Neuronal stem cell (in vitro differentiated cells): ENCODE data around the gene NRDE2.

ENCODE experiments used
- DNase-seq: peaks from one replicate; pipeline ENCODE4 v3.0.0-alpha.2; 2013; ENCODE audit warnings: low spot score
- H2AFZ ChIP-seq: one replicate; pipeline ENCODE4 v1.6.1; 2013; ENCODE audit warnings: mild to moderate bottlenecking, low read length, inconsistent platforms
- H2AK5ac ChIP-seq: 2 replicates; pipeline ENCODE4 v1.6.1; 2013; ENCODE audit warnings: low read depth, mild to moderate bottlenecking, inconsistent platforms, low read length, moderate library complexity, mixed read lengths
- H2BK120ac ChIP-seq: 2 replicates; pipeline ENCODE4 v1.6.1; 2013; ENCODE audit warnings: low read depth, mild to moderate bottlenecking, inconsistent platforms, low read length, moderate library complexity, mixed read lengths
- H2BK12ac ChIP-seq: one replicate; pipeline ENCODE4 v1.6.1; 2013; ENCODE audit warnings: low read length, inconsistent platforms
- H2BK15ac ChIP-seq: 2 replicates; pipeline ENCODE4 v1.6.1; 2013; ENCODE audit warnings: mild to moderate bottlenecking, low read length, inconsistent platforms, mixed read lengths
- H2BK5ac ChIP-seq: one replicate; pipeline ENCODE4 v1.6.1; 2013; ENCODE audit warnings: inconsistent platforms, mild to moderate bottlenecking, low read length, moderate library complexity
- H3K14ac ChIP-seq: one replicate; pipeline ENCODE4 v1.6.1; 2013; ENCODE audit warnings: low read length, inconsistent platforms
- H3K18ac ChIP-seq: 2 replicates; pipeline ENCODE4 v1.6.1; 2013; ENCODE audit warnings: low read length, inconsistent platforms
- H3K23ac ChIP-seq: 2 replicates; pipeline ENCODE4 v1.6.1; 2013; ENCODE audit warnings: low read depth, mild to moderate bottlenecking, mixed read lengths, low read length, inconsistent platforms; ENCODE audit not compliant: poor library complexity
- H3K27ac ChIP-seq: replicated peaks from 3 replicates; pipeline ENCODE4 v1.5.1; 2013; ENCODE audit warnings: low read length, inconsistent platforms
- H3K27me3 ChIP-seq, 3 experiments: 2 replicates each; pipeline ENCODE4 v1.6.1; 2013; ENCODE audit warnings: low read length in 3 of 3, mild to moderate bottlenecking in 2 of 3, inconsistent platforms in 1 of 3, low read depth in 1 of 3, mixed read lengths in 1 of 3, moderate library complexity in 1 of 3; ENCODE audit not compliant: control insufficient read depth in 3 of 3, insufficient read depth in 3 of 3
- H3K36me3 ChIP-seq, 2 donors: replicated peaks in 1 of 2; 2 replicates each; pipeline ENCODE4 v1.6.1; 2013; ENCODE audit warnings: low read length in 2 of 2; ENCODE audit not compliant: control insufficient read depth in 2 of 2, insufficient read depth in 2 of 2
- H3K4ac ChIP-seq: 2 replicates; pipeline ENCODE4 v1.6.1; 2013; ENCODE audit warnings: inconsistent platforms, mild to moderate bottlenecking, low read length, moderate library complexity
- H3K4me1 ChIP-seq, 2 donors: 1 replicate in 1 of 2; 2 replicates in 1 of 2; pipeline ENCODE4 v1.6.1; 2013; ENCODE audit warnings: low read length in 2 of 2, low read depth in 1 of 2; ENCODE audit not compliant: control insufficient read depth in 2 of 2, insufficient read depth in 1 of 2
- H3K4me2 ChIP-seq: one replicate; pipeline ENCODE4 v1.6.1; 2013; ENCODE audit warnings: mild to moderate bottlenecking, low read length, inconsistent platforms; ENCODE audit not compliant: insufficient read depth, poor library complexity, severe bottlenecking
- H3K4me3 ChIP-seq, 2 donors: 2 replicates each; pipeline ENCODE4 v1.5.1; 2013; ENCODE audit warnings: low read length in 2 of 2, mild to moderate bottlenecking in 2 of 2, inconsistent platforms in 1 of 2, moderate library complexity in 1 of 2
- H3K79me1 ChIP-seq: one replicate; pipeline ENCODE4 v1.6.1; 2013; ENCODE audit warnings: low read depth, mild to moderate bottlenecking, inconsistent platforms, low read length, moderate library complexity
- H3K9ac ChIP-seq: one replicate; pipeline ENCODE4 v1.6.1; 2013; ENCODE audit warnings: mild to moderate bottlenecking, low read depth, low read length, inconsistent platforms; ENCODE audit not compliant: poor library complexity
- H3K9me3 ChIP-seq, 2 donors: replicated peaks in 1 of 2; 2 replicates each; pipeline versions ENCODE3 to v1.6.1; 2013; ENCODE audit warnings: low read length in 2 of 2, mild to moderate bottlenecking in 2 of 2, inconsistent platforms in 1 of 2, low read depth in 1 of 2, mixed read lengths in 1 of 2, moderate library complexity in 1 of 2; ENCODE audit not compliant: control insufficient read depth in 2 of 2, insufficient read depth in 1 of 2
- H4K8ac ChIP-seq: one replicate; pipeline ENCODE4 v1.6.1; 2013; ENCODE audit warnings: low read depth, mild to moderate bottlenecking, inconsistent platforms, low read length, moderate library complexity
- H4K91ac ChIP-seq: one replicate; pipeline ENCODE4 v1.6.1; 2013; ENCODE audit warnings: low read length, low read depth, mild to moderate bottlenecking, inconsistent platforms; ENCODE audit not compliant: poor library complexity
- WGBS, 2 donors: extraction: QIAGEN DNeasy Blood & Tissue Kit; methylation state at CpG; one replicate each; pipeline ENCODE4 v1.1.7; 2013; ENCODE audit warnings: missing lambda C conversion rate in 2 of 2, mixed read lengths in 1 of 2; ENCODE audit not compliant: insufficient read length in 2 of 2, insufficient replicate concordance in 1 of 2; ENCODE audit errors: extremely low coverage in 2 of 2; 5-methylcytosine and 5-hydroxymethylcytosine counted together

The NRDE2 gene

GRCh38 chr14:90332271-90332584 is 487 bp upstream of the NRDE2 start:
- no peak overlapping the region for H2BK5ac ChIP-seq
- H3K9ac ChIP-seq = no peak overlapping the region
- H3K4me3 ChIP-seq = peak overlapping the region; percentile 55 to 64
- no peak overlapping the region for H3K18ac ChIP-seq
- no peak overlapping the region for H2BK120ac ChIP-seq
- no peaks in the 10 kb centered on the region for H3K9me3 ChIP-seq
- H3K23ac ChIP-seq = no peak overlapping the region
- no peak overlapping the region for H2AK5ac ChIP-seq
- no peak overlapping the region for H3K27ac ChIP-seq
- H3K36me3 ChIP-seq = peaks cover 0 to under 1% of the 10 kb centered on the region in 2 donors
- H4K8ac ChIP-seq = no peak overlapping the region
- no peak overlapping the region for H3K4ac ChIP-seq
- peaks cover 2 to 4% of the 10 kb centered on the region in 2 donors for H3K4me1 ChIP-seq
- peak overlapping the region; percentile 87 for H2AFZ ChIP-seq
- no peak for DNase-seq
- no CpG with 5 or more reads among the region's 6 CpGs for WGBS, 2 donors
- no peaks in the 10 kb centered on the region for H3K79me1 ChIP-seq
- H3K14ac ChIP-seq = no peak overlapping the region
- H2BK12ac ChIP-seq = no peak overlapping the region
- H2BK15ac ChIP-seq = no peak overlapping the region
- H4K91ac ChIP-seq = no peak overlapping the region
- H3K4me2 ChIP-seq = peak overlapping the region; percentile 39
- peaks cover 0 to 15% (median 4%) of the 10 kb centered on the region in 3 experiments for H3K27me3 ChIP-seq

GRCh38 chr14:90330203-90331196 is 1.2 kb downstream of the NRDE2 start:
- Histone ChIP-seq H3K4me2 (no peak overlapping the region), H4K91ac (no peak overlapping the region), H2BK12ac (no peak overlapping the region)

GRCh38 chr14:90321891-90322290 is 9.8 kb downstream of the NRDE2 start:
- H4K91ac ChIP-seq = no peak overlapping the region
- WGBS, 2 donors = no CpG with 5 or more reads among the region's 4 CpGs
- no peak overlapping the region for H3K18ac ChIP-seq

More at GRCh38 chr14:90330203-90331196, 1.2 kb downstream of the NRDE2 start:
- no peak overlapping the region for H3K27ac ChIP-seq
- no CpG with 5 or more reads among the region's 15 CpGs for WGBS, 2 donors
- H2AK5ac ChIP-seq = no peak overlapping the region
- H3K23ac ChIP-seq = no peak overlapping the region
- DNase-seq = no peak
- no peaks in the 10 kb centered on the region for H3K9me3 ChIP-seq
- H2BK5ac ChIP-seq = no peak overlapping the region
- H2BK15ac ChIP-seq = no peak overlapping the region
- H3K27me3 ChIP-seq = peaks cover 0 to 3% (median 2%) of the 10 kb centered on the region in 3 experiments
- H3K36me3 ChIP-seq = peaks cover 0 to 5% of the 10 kb centered on the region in 2 donors
- H3K4me3 ChIP-seq = peak overlapping the region in 1 of 2 donors; percentile 67
- no peak overlapping the region for H3K4ac ChIP-seq
- no peak overlapping the region for H4K8ac ChIP-seq
- no peak overlapping the region for H3K14ac ChIP-seq
- H2AFZ ChIP-seq = peak overlapping the region; percentile 93
- H3K18ac ChIP-seq = no peak overlapping the region
- no peak overlapping the region for H2BK120ac ChIP-seq
- H3K9ac ChIP-seq = no peak overlapping the region
- H3K79me1 ChIP-seq = no peaks in the 10 kb centered on the region
- H3K4me1 ChIP-seq = peaks cover 2 to 4% of the 10 kb centered on the region in 2 donors

More at GRCh38 chr14:90321891-90322290, 9.8 kb downstream of the NRDE2 start:
- no peak overlapping the region for H3K23ac ChIP-seq
- H3K27me3 ChIP-seq = no peaks in the 10 kb centered on the region
- H3K4me1 ChIP-seq = no peaks in the 10 kb centered on the region
- no peak overlapping the region for H2AFZ ChIP-seq
- peak overlapping the region; percentile 79 for H3K14ac ChIP-seq
- no peak overlapping the region for H4K8ac ChIP-seq
- H3K9ac ChIP-seq = no peak overlapping the region
- peaks cover 0 to 11% of the 10 kb centered on the region in 2 donors for H3K9me3 ChIP-seq
- no peak overlapping the region for H3K4me2 ChIP-seq
- H3K4me3 ChIP-seq = no peak overlapping the region
- no peak overlapping the region for H3K27ac ChIP-seq
- peaks cover 0 to 23% of the 10 kb centered on the region in 2 donors for H3K36me3 ChIP-seq
- no peak overlapping the region for H2BK5ac ChIP-seq
- no peak for DNase-seq
- no peak overlapping the region for H2AK5ac ChIP-seq
- H2BK15ac ChIP-seq = no peak overlapping the region
- no peak overlapping the region for H3K4ac ChIP-seq
- H2BK120ac ChIP-seq = peak overlapping the region; percentile 77
- no peaks in the 10 kb centered on the region for H3K79me1 ChIP-seq
- no peak overlapping the region for H2BK12ac ChIP-seq
